KOPT-K1 (cell line): ENCODE results near the gene ZNF451.

ENCODE experiments used
- H3K27ac ChIP-seq: fragments of 200-600 bp; sonication (generic); 2 replicates; pipeline ENCODE4 v1.5.1; 2016; ENCODE audit warnings: antibody characterized with exemption, mild to moderate bottlenecking, low read depth, low read length; ENCODE audit not compliant: poor library complexity, severe bottlenecking
- H3K36me3 ChIP-seq: fragments of 200-600 bp; sonication (generic); 2 replicates; pipeline ENCODE4 v1.5.1; 2017; ENCODE audit warnings: antibody characterized with exemption, mild to moderate bottlenecking, low read length, moderate library complexity; ENCODE audit not compliant: insufficient read depth
- H3K9me3 ChIP-seq: fragments of 200-600 bp; sonication (generic); 2 replicates; pipeline ENCODE4 v1.5.1; 2017; ENCODE audit warnings: antibody characterized with exemption, low read length, mild to moderate bottlenecking; ENCODE audit not compliant: insufficient read depth, poor library complexity, severe bottlenecking

ZNF451 gene

GRCh38 chr6:57116776-57117175, 26.8 kb downstream of the ZNF451 start:
- Histone ChIP-seq H3K27ac (no peak overlapping the region), H3K9me3 (peaks cover 6% of the 10 kb centered on the region), H3K36me3 (peaks cover 13% of the 10 kb centered on the region; the same call in 1 of the 2 replicates)

GRCh38 chr6:57117796-57118195, 27.8 kb downstream of the ZNF451 start:
- peaks cover 7% of the 10 kb centered on the region for H3K9me3 ChIP-seq
- no peak overlapping the region for H3K27ac ChIP-seq

GRCh38 chr6:57123111-57123510, 33.1 kb downstream of the ZNF451 start:
- H3K27ac ChIP-seq = no peak overlapping the region

More at GRCh38 chr6:57117796-57118195, 27.8 kb downstream of the ZNF451 start:
- H3K36me3 ChIP-seq = peaks cover 23% of the 10 kb centered on the region

GRCh38 chr6:57127763-57128162, 37.8 kb downstream of the ZNF451 start:
- Histone ChIP-seq H3K9me3 (no peaks in the 10 kb centered on the region), H3K27ac (no peak overlapping the region), H3K36me3 (peaks cover 26% of the 10 kb centered on the region)

More at GRCh38 chr6:57123111-57123510, 33.1 kb downstream of the ZNF451 start:
- H3K9me3 ChIP-seq = peaks cover 7% of the 10 kb centered on the region
- H3K36me3 ChIP-seq = peaks cover 28% of the 10 kb centered on the region

GRCh38 chr6:57130661-57131177, 40.7 kb downstream of the ZNF451 start:
- no peaks in the 10 kb centered on the region for H3K9me3 ChIP-seq
- peaks cover 44% of the 10 kb centered on the region for H3K36me3 ChIP-seq
- no peak overlapping the region for H3K27ac ChIP-seq

- H3K9me3 ChIP-seq = no peaks in the 10 kb centered on the region
- H3K36me3 ChIP-seq = peaks cover 58% of the 10 kb centered on the region
- H3K27ac ChIP-seq = no peak overlapping the region
Measured at GRCh38 chr6:57134954-57135353, 45.0 kb downstream of the ZNF451 start.

- Histone ChIP-seq H3K27ac (no peak overlapping the region), H3K36me3 (peaks cover 48% of the 10 kb centered on the region), H3K9me3 (no peaks in the 10 kb centered on the region)
Measured at GRCh38 chr6:57135885-57136284, 45.9 kb downstream of the ZNF451 start.

- Histone ChIP-seq H3K9me3 (no peaks in the 10 kb centered on the region), H3K27ac (no peak overlapping the region), H3K36me3 (peaks cover 62% of the 10 kb centered on the region)
Measured at GRCh38 chr6:57137350-57137749, 47.4 kb downstream of the ZNF451 start.

GRCh38 chr6:57138026-57138425, 48.0 kb downstream of the ZNF451 start:
- Histone ChIP-seq H3K27ac (no peak overlapping the region), H3K36me3 (peaks cover 67% of the 10 kb centered on the region), H3K9me3 (no peaks in the 10 kb centered on the region)

- Histone ChIP-seq H3K27ac (no peak overlapping the region), H3K36me3 (peaks cover 47% of the 10 kb centered on the region), H3K9me3 (no peaks in the 10 kb centered on the region)
Measured at GRCh38 chr6:57141451-57142177, 51.6 kb downstream of the ZNF451 start.

- H3K36me3 ChIP-seq = peaks cover 45% of the 10 kb centered on the region
- no peaks in the 10 kb centered on the region for H3K9me3 ChIP-seq
- H3K27ac ChIP-seq = no peak overlapping the region
Measured at GRCh38 chr6:57142178-57142525, 52.2 kb downstream of the ZNF451 start.

GRCh38 chr6:57143690-57144089, 53.7 kb downstream of the ZNF451 start:
- Histone ChIP-seq H3K36me3 (peaks cover 46% of the 10 kb centered on the region), H3K9me3 (no peaks in the 10 kb centered on the region), H3K27ac (no peak overlapping the region)

- peaks cover 59% of the 10 kb centered on the region for H3K36me3 ChIP-seq
- peak overlapping the region; percentile 4 for H3K27ac ChIP-seq
- H3K9me3 ChIP-seq = no peaks in the 10 kb centered on the region
Measured at GRCh38 chr6:57147401-57147800, 57.4 kb downstream of the ZNF451 start.

GRCh38 chr6:57147955-57148858, 58.2 kb downstream of the ZNF451 start:
- Histone ChIP-seq H3K36me3 (peaks cover 61% of the 10 kb centered on the region), H3K9me3 (no peaks in the 10 kb centered on the region), H3K27ac (peak overlapping the region; percentile 46)

GRCh38 chr6:57158658-57159057, 68.7 kb downstream of the ZNF451 start:
- no peak overlapping the region for H3K27ac ChIP-seq
- H3K9me3 ChIP-seq = no peaks in the 10 kb centered on the region
- H3K36me3 ChIP-seq = peaks cover 60% of the 10 kb centered on the region
